HUES64 (cell line): ENCODE data around the gene ANTXRL.
"Not testable (repeated sequence)": the region's sequence is repeated elsewhere in the genome, so short reads cannot be mapped to it uniquely, and the experiment has no call there.

Experiments used
- H3K27ac ChIP-seq: 2 replicates; pipeline ENCODE4 v1.7.0; 2013; ENCODE audit warnings: low read depth, low read length, inconsistent platforms
- H3K27me3 ChIP-seq: 2 replicates; pipeline ENCODE4 v1.6.1; 2013; ENCODE audit warnings: mild to moderate bottlenecking, low read length; ENCODE audit not compliant: insufficient read depth
- H3K36me3 ChIP-seq: 2 replicates; pipeline ENCODE4 v1.6.1; 2013; ENCODE audit warnings: mild to moderate bottlenecking, low read length; ENCODE audit not compliant: insufficient read depth
- H3K4me1 ChIP-seq: 2 replicates; pipeline ENCODE4 v1.6.1; 2013; ENCODE audit warnings: mild to moderate bottlenecking, low read length, moderate library complexity; ENCODE audit not compliant: insufficient read depth
- H3K4me3 ChIP-seq: 2 replicates; pipeline ENCODE4 v1.5.1; 2013; ENCODE audit warnings: mild to moderate bottlenecking, low read length, moderate library complexity
- H3K9ac ChIP-seq: 2 replicates; pipeline ENCODE4 v1.6.1; 2013; ENCODE audit warnings: mild to moderate bottlenecking, low read depth, low read length
- H3K9me3 ChIP-seq: 2 replicates; pipeline ENCODE4 v1.6.1; 2013; ENCODE audit warnings: low read depth, low read length; ENCODE audit not compliant: insufficient read depth
- WGBS: fragments of 150-250, 120-280 bp; methylation state at CpG from one replicate; pipeline ENCODE4 v1.1.7; 2013; ENCODE audit warnings: missing lambda C conversion rate; 5-methylcytosine and 5-hydroxymethylcytosine counted together

Gene ANTXRL

DNA sequence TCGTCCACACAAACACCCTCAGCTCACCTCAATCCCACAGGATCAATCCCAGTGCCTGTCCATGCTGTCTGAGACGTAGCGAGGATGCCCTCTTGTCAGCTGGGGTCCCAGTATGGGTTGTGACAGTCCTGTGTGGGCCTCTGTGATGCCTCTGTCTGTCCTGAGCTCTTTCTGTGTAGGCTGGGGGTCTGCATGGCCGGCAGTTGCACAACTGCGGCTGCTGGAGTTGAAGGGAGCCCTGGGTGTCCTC lies 12.4 kb downstream of the ANTXRL start:
- Histone ChIP-seq H3K27me3 (no peaks in the 10 kb centered on the region), H3K9me3 (no peaks in the 10 kb centered on the region), H3K4me3 (no peak overlapping the region), H3K4me1 (no peaks in the 10 kb centered on the region), H3K27ac (no peak overlapping the region), H3K9ac (no peak overlapping the region), H3K36me3 (no peaks in the 10 kb centered on the region)
- 88% methylated on average over 5 of the region's 5 CpGs for WGBS

DNA sequence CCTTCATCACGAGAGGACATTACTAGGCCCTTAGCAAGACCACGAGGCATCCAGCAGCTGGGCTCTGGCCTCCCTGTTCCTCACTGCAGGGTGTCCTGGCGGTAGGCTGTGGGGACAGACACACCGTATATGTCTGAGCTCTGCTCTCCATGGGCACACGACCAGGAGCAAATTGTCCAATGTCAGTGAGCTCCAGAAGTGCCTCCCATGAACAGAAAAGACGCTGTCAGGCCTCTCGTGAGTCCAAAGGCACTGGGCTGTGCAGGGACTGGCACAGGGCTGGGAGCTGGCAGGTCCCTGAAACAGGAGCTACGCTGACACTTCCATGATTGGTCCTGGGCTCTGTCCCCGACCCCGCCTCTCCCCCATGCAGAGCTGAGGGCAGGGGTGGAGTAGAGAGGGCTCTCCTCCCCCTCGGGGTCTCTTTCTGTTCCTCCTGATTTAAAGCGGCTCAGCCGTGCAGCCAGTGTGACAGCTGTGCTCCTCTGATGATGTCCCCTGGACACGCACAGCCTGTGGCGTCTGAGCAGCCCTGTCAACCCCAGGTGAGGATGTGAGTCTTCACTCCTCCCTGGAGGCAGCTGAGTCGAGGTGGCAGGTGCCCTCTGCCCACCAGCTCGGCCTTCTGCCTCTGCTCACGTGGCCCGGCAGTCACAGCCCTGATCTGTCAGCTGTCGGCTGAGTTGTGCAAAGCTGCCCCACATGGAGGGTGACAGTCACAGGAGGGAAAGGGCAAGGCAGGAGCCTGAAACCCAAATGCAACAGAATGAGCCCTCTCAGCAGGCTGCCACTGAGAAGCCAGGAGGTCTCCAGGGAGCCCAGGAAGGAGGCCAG lies 13.0 kb downstream of the ANTXRL start:
- H3K36me3 ChIP-seq: no peaks in the 10 kb centered on the region
- no peak overlapping the region for H3K9ac ChIP-seq
- H3K9me3 ChIP-seq: no peaks in the 10 kb centered on the region
- H3K4me3 ChIP-seq: no peak overlapping the region
- 71% methylated on average over 20 of the region's 20 CpGs for WGBS
- H3K27ac ChIP-seq: no peak overlapping the region
- no peaks in the 10 kb centered on the region for H3K4me1 ChIP-seq
- no peaks in the 10 kb centered on the region for H3K27me3 ChIP-seq

GRCh38 chr10:46300370-46300711 lies 13.5 kb downstream of the ANTXRL start:
- H3K27ac ChIP-seq, H3K36me3 ChIP-seq, H3K27me3 ChIP-seq, H3K9me3 ChIP-seq, H3K4me1 ChIP-seq, H3K4me3 ChIP-seq, H3K9ac ChIP-seq: not testable (repeated sequence)
- 73% methylated on average over 3 of the region's 3 CpGs for WGBS

GRCh38 chr10:46301056-46301645 lies 14.4 kb downstream of the ANTXRL start:
- Histone ChIP-seq H3K4me3 (no peak overlapping the region), H3K27me3 (no peaks in the 10 kb centered on the region), H3K36me3 (no peaks in the 10 kb centered on the region), H3K9me3 (no peaks in the 10 kb centered on the region), H3K27ac (no peak overlapping the region), H3K9ac (no peak overlapping the region), H3K4me1 (no peaks in the 10 kb centered on the region)
- 93% methylated on average over 5 of the region's 5 CpGs for WGBS

DNA sequence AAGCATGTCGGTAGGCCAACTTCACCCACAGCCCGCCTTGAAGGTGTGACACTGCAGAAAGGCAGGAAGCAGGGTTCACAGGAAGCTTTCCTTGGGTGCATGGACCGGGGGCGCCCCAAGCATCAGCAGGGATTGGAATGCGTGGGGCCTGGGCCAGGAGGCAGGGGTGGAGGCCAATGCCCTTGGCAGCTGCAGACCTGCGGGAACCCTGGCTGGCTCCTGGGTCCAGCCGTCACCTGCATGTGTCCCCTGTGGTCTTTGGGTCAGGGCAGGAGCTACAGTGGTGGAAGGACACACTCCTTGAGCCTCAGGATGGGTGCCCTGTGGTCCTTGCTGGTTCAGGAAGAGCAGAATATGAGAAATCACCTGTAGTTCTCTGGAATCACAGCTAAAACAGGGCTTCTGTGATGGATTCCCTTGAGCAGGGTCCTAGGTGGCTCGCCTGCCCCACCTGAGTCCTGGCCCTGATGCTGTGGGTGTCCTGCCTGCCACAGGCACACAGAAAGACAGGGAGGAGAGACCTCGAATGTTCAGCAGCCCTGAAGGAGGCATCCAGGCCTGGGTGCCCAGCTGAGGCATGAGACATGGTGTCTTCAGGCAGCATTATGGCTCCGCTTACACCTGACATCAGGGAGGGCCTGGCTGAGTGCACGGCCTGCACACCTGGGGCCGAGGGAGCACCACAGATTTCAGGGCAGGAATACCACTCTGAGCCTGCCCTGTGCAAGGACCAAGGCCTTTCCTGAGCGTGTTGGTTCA lies 15.1 kb downstream of the ANTXRL start:
- H3K4me1 ChIP-seq: no peaks in the 10 kb centered on the region
- H3K9me3 ChIP-seq: no peaks in the 10 kb centered on the region
- 76% methylated on average over 13 of the region's 13 CpGs for WGBS
- no peaks in the 10 kb centered on the region for H3K36me3 ChIP-seq
- no peak overlapping the region for H3K4me3 ChIP-seq
- no peaks in the 10 kb centered on the region for H3K27me3 ChIP-seq
- no peak overlapping the region for H3K9ac ChIP-seq
- no peak overlapping the region for H3K27ac ChIP-seq

DNA sequence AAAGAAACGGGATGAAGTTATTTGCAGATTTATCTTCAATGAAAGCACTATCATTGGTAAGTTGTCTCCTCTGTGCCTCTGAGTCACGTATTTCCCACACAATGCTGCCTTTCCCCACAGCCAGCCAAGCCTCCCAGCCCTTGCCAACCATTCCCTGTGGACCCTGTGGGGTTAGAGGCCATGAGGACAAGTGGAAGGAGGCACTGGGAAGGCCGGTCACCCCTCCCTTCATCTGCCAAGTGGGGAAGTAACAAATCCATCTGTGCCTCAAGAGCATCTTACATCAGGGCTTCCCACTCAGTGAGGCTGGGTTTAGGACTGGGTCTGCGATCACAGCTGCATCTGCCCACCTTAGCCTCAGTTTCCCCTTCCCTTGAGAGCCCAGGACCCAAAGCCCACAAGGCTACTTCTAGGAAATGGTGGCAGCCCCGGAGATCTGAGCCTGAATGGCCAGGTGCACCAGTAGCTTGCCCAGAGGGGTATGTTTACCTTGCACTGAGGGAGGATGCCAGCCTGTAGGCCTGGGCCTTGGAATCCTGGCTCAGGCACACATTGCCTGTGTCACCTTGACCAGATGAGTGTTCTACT lies 16.1 kb downstream of the ANTXRL start:
- not testable (repeated sequence) for H3K9me3 ChIP-seq, H3K9ac ChIP-seq, H3K36me3 ChIP-seq, H3K27ac ChIP-seq, H3K4me1 ChIP-seq, H3K4me3 ChIP-seq, H3K27me3 ChIP-seq
- WGBS: 90% methylated on average over 5 of the region's 5 CpGs

DNA sequence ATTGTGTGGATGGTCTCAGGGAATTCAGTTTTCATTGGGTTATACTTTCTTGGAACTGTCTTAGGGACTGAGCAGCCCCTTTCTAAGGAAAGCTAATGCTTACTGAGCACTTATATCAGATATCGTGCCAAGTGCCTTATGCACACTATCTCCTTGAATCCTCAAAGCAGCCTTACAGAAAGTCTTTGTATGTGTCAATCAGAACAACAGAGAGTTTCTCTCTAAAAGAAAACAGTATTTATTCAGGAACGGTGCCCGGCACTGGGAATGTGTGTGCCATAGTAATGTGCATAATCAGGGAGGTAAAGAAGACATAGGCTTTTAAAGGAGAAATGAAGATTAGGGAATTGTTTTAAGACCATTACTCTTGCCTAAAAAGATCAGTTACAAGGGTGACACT lies 17.3 kb downstream of the ANTXRL start:
- Histone ChIP-seq H3K4me1 (no peaks in the 10 kb centered on the region), H3K4me3 (no peak overlapping the region), H3K9me3 (no peaks in the 10 kb centered on the region), H3K27me3 (no peaks in the 10 kb centered on the region), H3K27ac (no peak overlapping the region), H3K36me3 (no peaks in the 10 kb centered on the region), H3K9ac (no peak overlapping the region)
- 97% methylated on average over 3 of the region's 3 CpGs for WGBS

DNA sequence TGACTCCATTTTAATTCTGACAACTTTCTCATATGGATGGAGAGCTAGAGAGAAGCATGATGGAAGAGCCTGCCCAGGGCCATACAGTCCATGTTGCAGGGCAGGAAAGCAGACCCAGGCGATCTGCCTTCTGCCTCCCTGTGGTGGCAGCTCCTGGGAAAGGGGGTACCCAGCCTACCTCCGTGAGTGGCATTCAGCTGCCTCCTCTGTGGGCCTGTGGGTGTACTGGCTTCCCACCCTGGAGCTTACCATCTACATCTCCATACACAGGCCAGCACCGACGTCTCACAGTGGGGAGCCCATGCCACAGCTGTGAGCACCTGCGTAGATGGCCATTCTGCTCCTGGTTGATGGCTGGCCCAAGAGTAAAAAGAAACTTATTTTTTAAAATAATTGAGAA lies 17.9 kb downstream of the ANTXRL start:
- H3K36me3 ChIP-seq, H3K4me3 ChIP-seq, H3K27ac ChIP-seq, H3K27me3 ChIP-seq, H3K9ac ChIP-seq, H3K9me3 ChIP-seq, H3K4me1 ChIP-seq: not testable (repeated sequence)
- 89% methylated on average over 5 of the region's 5 CpGs for WGBS

DNA sequence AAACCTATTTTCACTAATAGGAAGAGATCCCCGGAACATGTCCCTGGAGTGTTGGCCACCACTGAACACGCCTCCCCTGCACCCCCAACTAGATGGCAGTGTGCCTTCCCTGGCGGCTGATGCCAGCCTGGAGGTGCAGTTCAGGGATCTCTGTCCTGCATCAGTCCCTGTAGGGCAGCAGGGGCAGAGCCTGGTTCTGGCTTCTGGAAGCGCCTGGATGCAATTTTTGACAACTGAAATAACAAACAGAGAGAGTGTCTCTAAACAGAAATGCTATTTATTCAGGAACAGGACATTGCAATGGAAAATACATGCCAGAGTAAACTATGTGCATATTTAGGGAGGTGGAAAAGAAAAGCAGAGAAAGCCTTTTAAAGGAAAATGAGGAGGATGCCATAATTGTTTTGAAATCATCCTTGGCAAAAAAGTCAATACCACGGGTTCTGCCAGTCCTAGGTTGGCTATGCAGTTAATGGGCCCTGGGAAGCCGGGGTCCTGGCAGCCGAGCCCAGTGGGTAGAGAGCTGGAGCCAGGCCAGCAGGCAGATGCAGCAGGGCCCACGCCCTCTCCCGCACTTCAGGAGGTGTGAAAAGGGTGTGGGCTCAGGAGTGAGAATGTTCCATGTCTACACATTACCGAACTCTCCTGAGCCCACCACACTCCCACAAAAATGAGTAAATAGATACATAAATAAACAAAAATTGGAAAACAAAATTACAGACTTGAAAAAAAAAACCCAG lies 18.5 kb downstream of the ANTXRL start:
- WGBS: 92% methylated on average over 7 of the region's 10 CpGs

DNA sequence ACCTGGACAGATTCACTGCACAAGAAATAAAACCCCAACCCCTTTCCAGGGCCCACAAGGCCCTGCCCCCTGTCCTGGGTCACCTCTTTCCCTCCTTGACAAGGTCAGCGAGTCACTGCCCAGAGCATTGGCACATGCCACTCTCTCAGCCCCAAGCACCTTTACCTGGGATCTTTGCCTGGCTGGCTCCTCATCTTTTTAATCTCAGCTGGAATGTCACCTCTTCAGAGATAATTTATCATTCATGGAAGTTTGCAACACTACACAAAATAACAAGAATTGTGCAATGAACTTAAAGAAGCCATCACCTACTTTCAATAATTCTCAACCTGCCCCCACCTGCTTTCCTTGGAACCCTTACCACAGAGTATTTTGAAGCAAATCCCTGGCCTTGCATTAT lies 19.2 kb downstream of the ANTXRL start:
- Histone ChIP-seq H3K9ac (no peak overlapping the region), H3K27ac (no peak overlapping the region), H3K4me3 (no peak overlapping the region), H3K27me3 (no peaks in the 10 kb centered on the region), H3K36me3 (no peaks in the 10 kb centered on the region), H3K4me1 (no peaks in the 10 kb centered on the region), H3K9me3 (no peaks in the 10 kb centered on the region)
- WGBS: 94% methylated on average over 1 of the region's 1 CpG

More for the DNA sequence above, 18.5 kb downstream of the ANTXRL start:
- Histone ChIP-seq H3K9me3 (no peaks in the 10 kb centered on the region), H3K27me3 (no peaks in the 10 kb centered on the region), H3K36me3 (no peaks in the 10 kb centered on the region), H3K9ac (no peak overlapping the region), H3K4me1 (no peaks in the 10 kb centered on the region), H3K27ac (no peak overlapping the region), H3K4me3 (no peak overlapping the region)
